Endothelial cell of umbilical vein (primary cell): ENCODE measurements around the gene BLOC1S2. TPM values are rescaled to one million over a fixed set of nuclear protein-coding genes. Genes with fewer than 3 reads are reported as not detected.

ENCODE experiments used
- BruUV-seq: library from RNA; stranded (reverse); fragments of 400-500 nt; replicated peaks from 2 replicates; lab custom pipeline; 2021; lab: Mats Ljungman, UMichigan
- CTCF ChIA-PET: fragments of 300-600, 350-600 bp; sonication (Branson Sonifier 250); formaldehyde crosslinking; loops from one replicate; lab custom pipeline; 2021; ENCODE audit warnings: antibody characterized with exemption, inconsistent platforms; lab: Charles Lee
- POLR2A ChIA-PET: fragments of 300-600, 350-600 bp; sonication (Branson Sonifier 250); formaldehyde crosslinking; loops from one replicate; lab custom pipeline; 2021; ENCODE audit warnings: antibody characterized with exemption, inconsistent platforms; lab: Charles Lee
- DNase-seq: peaks from one replicate; pipeline ENCODE4 v3.0.0-alpha.2; 2011; ENCODE audit warnings: low read depth, low spot score
- FAIRE-seq: peaks from 2 replicates; lab custom pipeline; 2011; peaks lifted over from hg19 to GRCh38; lab: Jason Lieb, UNC
- H2AFZ ChIP-seq: 2 replicates; pipeline ENCODE4 v1.6.0; 2012; ENCODE audit warnings: low read depth, low read length, control low read depth, inconsistent platforms
- H3K27ac ChIP-seq: 2 replicates; pipeline ENCODE4 v1.5.1; 2011; ENCODE audit warnings: low read depth, mild to moderate bottlenecking, control low read depth, low read length, moderate library complexity; ENCODE audit not compliant: insufficient read depth
- H3K27me3 ChIP-seq, 2 experiments: 2 replicates each; pipeline versions ENCODE4 v1.6.0 to v1.6.1; 2011; ENCODE audit warnings: low read length in 2 of 2, mixed read lengths in 1 of 2; ENCODE audit not compliant: control insufficient read depth in 2 of 2, insufficient read depth in 2 of 2
- H3K36me3 ChIP-seq, 2 experiments: 2 replicates in 1 of 2; 3 replicates in 1 of 2; pipeline ENCODE4 v1.5.1; 2011; ENCODE audit warnings: low read length in 2 of 2, mild to moderate bottlenecking in 1 of 2, moderate library complexity in 1 of 2; ENCODE audit not compliant: control insufficient read depth in 2 of 2, insufficient read depth in 2 of 2; ENCODE audit errors: extremely low read depth in 1 of 2
- H3K4me1 ChIP-seq: 3 replicates; pipeline ENCODE4 v1.5.1; 2011; ENCODE audit warnings: mild to moderate bottlenecking, low read length; ENCODE audit not compliant: control insufficient read depth, insufficient read depth; ENCODE audit errors: extremely low read depth
- H3K4me2 ChIP-seq: 2 replicates; pipeline ENCODE4 v1.6.1; 2011; ENCODE audit warnings: low read length, control low read depth, mixed read lengths; ENCODE audit not compliant: insufficient read depth
- H3K4me3 ChIP-seq, 3 experiments: fragments of 200-600 bp in 1 of 3; sonication (generic), shearing (Covaris generic) in 1 of 3; replicated peaks in 1 of 3; 2 replicates each; pipeline ENCODE4 v1.5.1; 2011 to 2016; ENCODE audit warnings: control low read depth in 3 of 3, low read length in 3 of 3, mild to moderate bottlenecking in 2 of 3, inconsistent platforms in 1 of 3, low read depth in 1 of 3, moderate library complexity in 1 of 3; ENCODE audit not compliant: insufficient read depth in 1 of 3
- H3K79me2 ChIP-seq: 2 replicates; pipeline ENCODE4 v1.6.0; 2012; ENCODE audit warnings: low read length, inconsistent platforms; ENCODE audit not compliant: control insufficient read depth, insufficient read depth
- H3K9ac ChIP-seq: replicated peaks from 2 replicates; pipeline ENCODE3; 2011; ENCODE audit warnings: low read length, control low read depth; ENCODE audit not compliant: insufficient read depth; ENCODE audit errors: extremely low read depth
- H3K9me1 ChIP-seq: replicated peaks from 3 replicates; pipeline ENCODE4 v1.6.0; 2011; ENCODE audit warnings: mild to moderate bottlenecking, low read length; ENCODE audit not compliant: control insufficient read depth, insufficient read depth; ENCODE audit errors: extremely low read depth
- H3K9me3 ChIP-seq: replicated peaks from 2 replicates; pipeline ENCODE4 v1.5.1; 2012; ENCODE audit warnings: low read length, inconsistent platforms; ENCODE audit not compliant: control insufficient read depth, insufficient read depth
- H4K20me1 ChIP-seq: replicated peaks from 2 replicates; pipeline ENCODE3; 2011; ENCODE audit warnings: mild to moderate bottlenecking, low read length; ENCODE audit not compliant: control insufficient read depth, insufficient read depth; ENCODE audit errors: extremely low read depth
- EZH2 ChIP-seq: IDR thresholded peaks from 2 replicates; pipeline ENCODE4 v1.6.1; 2012; ENCODE audit warnings: borderline replicate concordance, low read depth, mild to moderate bottlenecking, moderate library complexity, low read length, inconsistent platforms; ENCODE audit not compliant: severe bottlenecking
- FOS ChIP-seq: IDR thresholded peaks from 2 replicates; pipeline ENCODE4 v1.6.1; 2011; ENCODE audit warnings: mild to moderate bottlenecking, low read length, moderate library complexity, borderline replicate concordance; ENCODE audit not compliant: insufficient read depth
- GATA2 ChIP-seq: IDR thresholded peaks from 2 replicates; pipeline ENCODE4 v1.7.0; 2011; ENCODE audit warnings: low read depth, mild to moderate bottlenecking, moderate library complexity, mixed read lengths, low read length; ENCODE audit not compliant: insufficient read length, insufficient read depth
- MYC ChIP-seq: IDR thresholded peaks from one replicate; pipeline ENCODE4 v1.6.1; 2011; ENCODE audit warnings: mild to moderate bottlenecking, low read depth, low read length
- POLR2A ChIP-seq: IDR thresholded peaks from 2 replicates; pipeline ENCODE4 v1.6.1; 2012; ENCODE audit warnings: low read depth, mild to moderate bottlenecking, control low read depth, low read length
- POLR2AphosphoS5 ChIP-seq: IDR thresholded peaks from 2 replicates; pipeline ENCODE4 v1.6.1; 2012; ENCODE audit warnings: low read depth, mild to moderate bottlenecking, control low read depth, low read length, moderate library complexity; ENCODE audit not compliant: insufficient read depth
- dilution Hi-C: fragments of 300-500 bp; cut with MboI; formaldehyde crosslinking; loops from one replicate; pipeline ENCODE4 v1.15.0; 2019; ENCODE audit warnings: low sequenced_read_pairs; ENCODE audit not compliant: extremely low pct_ligation_motif_present
- intact Hi-C: fragments of 100-400 bp; cut with micrococcal nuclease; formaldehyde crosslinking; loops from one replicate; pipeline ENCODE4 v1.10.0; 2022
- polyA plus RNA-seq, 4 experiments: library from polyadenylated mRNA; depleted of rRNA in 3 of 4; stranded (reverse) in 3 of 4; unstranded in 1 of 4; fragments of >200 nt; gene quantifications; 2 replicates each; pipeline versions ENCODE4 v1.2.1 to v1.2.3, GENCODE V29; 2011 to 2012; ENCODE audit warnings: missing spikeins in 1 of 4
- total RNA-seq: library from RNA; stranded (reverse); gene quantifications from 2 replicates; pipeline ENCODE4 v1.2.3, GENCODE V29; 2021
- TF ChIP-seq, protein P1 (sequence below), 2 donors: IDR thresholded peaks; 1 replicate in 1 of 2; 2 replicates in 1 of 2; pipeline ENCODE4 v1.5.1; 2011; ENCODE audit warnings: low read length in 2 of 2, mild to moderate bottlenecking in 2 of 2, moderate library complexity in 2 of 2, control low read depth in 1 of 2, inconsistent platforms in 1 of 2, low read depth in 1 of 2; ENCODE audit not compliant: insufficient read depth in 1 of 2; ENCODE audit errors: extremely low read depth in 1 of 2
- TF ChIP-seq, protein P2 (sequence below): IDR thresholded peaks from 2 replicates; pipeline ENCODE4 v1.6.1; 2011; ENCODE audit not compliant: insufficient read depth, insufficient read length

Gene BLOC1S2
- total and polyA plus RNA-seq, 2 donors (not counting 3 experiments of a cell fraction or from before 2014, with no cell fraction given) = 18.7 to 45.9 TPM

DNA sequence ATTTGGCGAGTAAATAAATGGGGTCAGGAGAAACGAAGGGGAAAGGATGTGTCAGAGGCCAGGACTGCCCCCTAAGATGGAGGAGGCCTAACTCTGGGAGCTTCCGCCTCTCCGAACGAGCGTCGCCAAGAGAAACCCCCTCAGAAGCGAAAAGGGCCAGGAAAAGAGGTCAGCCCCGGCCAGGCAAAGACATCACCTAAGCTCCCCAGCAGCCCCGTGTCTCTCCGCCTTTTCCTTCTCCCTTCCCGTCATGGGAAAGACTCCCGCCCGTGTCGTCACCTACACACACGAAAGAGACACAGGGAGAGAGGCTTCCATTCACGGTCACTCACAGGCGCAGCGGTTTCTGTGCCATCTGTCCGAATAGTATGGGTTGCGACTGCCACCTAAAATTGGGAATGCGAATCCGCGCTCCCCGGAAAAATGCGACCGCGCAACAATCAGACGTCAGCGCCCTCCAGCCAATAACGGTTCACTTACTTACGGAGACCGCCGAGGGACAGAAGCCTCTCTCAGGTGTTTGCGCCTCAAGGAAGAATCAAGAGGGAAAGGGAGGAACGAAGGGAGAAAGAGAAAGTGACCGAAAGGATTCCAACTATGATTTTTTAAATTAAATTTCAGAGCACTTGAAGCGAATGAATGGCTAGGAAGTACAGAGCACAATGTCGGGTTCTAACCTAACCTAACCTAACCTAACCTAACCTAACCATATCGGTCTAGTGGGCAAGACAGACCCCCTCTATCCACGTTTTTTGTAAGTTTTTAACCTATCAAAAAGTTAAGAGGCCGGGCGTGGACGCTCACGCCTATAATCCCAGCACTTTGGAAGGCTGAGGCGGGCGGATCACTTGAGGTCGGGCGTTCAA, 19.0 kb downstream of the BLOC1S2 start, which contains the start of gene CWF19L1:
TSS of gene CWF19L1 (minus strand) at position 400 of the 866 bp plus-strand sequence. CDS start at position 355, 45 bp downstream.
- peak within 1 kb of the TSS; percentile 83 for H2AFZ ChIP-seq
- BruUV-seq = TSS peak; percentile 80
- H3K9me1 ChIP-seq = no peaks in the 10 kb centered on the region
- ChIA-PET CTCF (no interaction called here), POLR2A (no interaction called here)
- no peaks in the 10 kb centered on the region for H4K20me1 ChIP-seq
- no peaks in the 10 kb centered on the region for H3K4me1 ChIP-seq
- no peak for TF ChIP-seq POLR2A
- TF ChIP-seq, protein P1, sequence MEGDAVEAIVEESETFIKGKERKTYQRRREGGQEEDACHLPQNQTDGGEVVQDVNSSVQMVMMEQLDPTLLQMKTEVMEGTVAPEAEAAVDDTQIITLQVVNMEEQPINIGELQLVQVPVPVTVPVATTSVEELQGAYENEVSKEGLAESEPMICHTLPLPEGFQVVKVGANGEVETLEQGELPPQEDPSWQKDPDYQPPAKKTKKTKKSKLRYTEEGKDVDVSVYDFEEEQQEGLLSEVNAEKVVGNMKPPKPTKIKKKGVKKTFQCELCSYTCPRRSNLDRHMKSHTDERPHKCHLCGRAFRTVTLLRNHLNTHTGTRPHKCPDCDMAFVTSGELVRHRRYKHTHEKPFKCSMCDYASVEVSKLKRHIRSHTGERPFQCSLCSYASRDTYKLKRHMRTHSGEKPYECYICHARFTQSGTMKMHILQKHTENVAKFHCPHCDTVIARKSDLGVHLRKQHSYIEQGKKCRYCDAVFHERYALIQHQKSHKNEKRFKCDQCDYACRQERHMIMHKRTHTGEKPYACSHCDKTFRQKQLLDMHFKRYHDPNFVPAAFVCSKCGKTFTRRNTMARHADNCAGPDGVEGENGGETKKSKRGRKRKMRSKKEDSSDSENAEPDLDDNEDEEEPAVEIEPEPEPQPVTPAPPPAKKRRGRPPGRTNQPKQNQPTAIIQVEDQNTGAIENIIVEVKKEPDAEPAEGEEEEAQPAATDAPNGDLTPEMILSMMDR (IDR thresholded peaks at IDR 0.05; ENCODE audit: extremely low read depth in 1 of 2, insufficient read depth in 1 of 2, low read depth in 1 of 2, low read length in 2 of 2) = no peak
- TF ChIP-seq MYC = no peak
- TF ChIP-seq FOS = no peak
- peak; percentile 70 for TF ChIP-seq POLR2AphosphoS5
- TF ChIP-seq, protein P2, sequence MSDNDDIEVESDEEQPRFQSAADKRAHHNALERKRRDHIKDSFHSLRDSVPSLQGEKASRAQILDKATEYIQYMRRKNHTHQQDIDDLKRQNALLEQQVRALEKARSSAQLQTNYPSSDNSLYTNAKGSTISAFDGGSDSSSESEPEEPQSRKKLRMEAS = no peak
- no peak for TF ChIP-seq EZH2
- no peak for TF ChIP-seq GATA2
- dilution Hi-C loops = no loop called here
- peak; percentile 95 for FAIRE-seq
- H3K79me2 ChIP-seq = peaks cover 20% of the 10 kb centered on the region
- H3K36me3 ChIP-seq = no peaks in the 10 kb centered on the region
- H3K4me2 ChIP-seq = peak within 1 kb of the TSS; percentile 90
- H3K4me3 ChIP-seq = peak within 1 kb of the TSS; percentile 51 to 95 (median 87)
- intact Hi-C loops = loop anchor here (2.0 kb wide), 1 partner anchor 19 kb away; the partner anchor contains the start of gene BLOC1S2
- peak; percentile 89 for DNase-seq
- H3K9me3 ChIP-seq = no peaks in the 10 kb centered on the region
- peak within 1 kb of the TSS; percentile 94 for H3K9ac ChIP-seq
- H3K27me3 ChIP-seq = no peaks in the 10 kb centered on the region
- H3K27ac ChIP-seq = peak within 1 kb of the TSS; percentile 71
